BLaER1 treated with 17β-estradiol and CSF1 and Interleukin-3, amounts not matched to agents 10 nM and 100 nM (cell line): Measurements from ENCODE around the gene FAM124A.

ENCODE experiments used
- H3K27ac ChIP-seq, 11 experiments: shearing (Covaris generic); formaldehyde crosslinking; 2 replicates each; pipeline ENCODE4 v1.8.1; 2022
- H3K27me3 ChIP-seq, 11 experiments: shearing (Covaris generic); formaldehyde crosslinking; 2 replicates each; pipeline ENCODE4 v1.8.1; 2022
- H3K36me3 ChIP-seq, 11 experiments: shearing (Covaris generic); formaldehyde crosslinking; 2 replicates each; pipeline ENCODE4 v1.8.1; 2022
- H3K4me1 ChIP-seq, 10 experiments: shearing (Covaris generic); formaldehyde crosslinking; 2 replicates each; pipeline ENCODE4 v1.8.1; 2022
- H3K4me2 ChIP-seq, 11 experiments: shearing (Covaris generic); formaldehyde crosslinking; 2 replicates each; pipeline ENCODE4 v1.8.1; 2022
- H3K4me3 ChIP-seq, 10 experiments: shearing (Covaris generic); formaldehyde crosslinking; 2 replicates each; pipeline ENCODE4 v1.8.1; 2022
- H3K9ac ChIP-seq, 11 experiments: shearing (Covaris generic); formaldehyde crosslinking; 2 replicates each; pipeline ENCODE4 v1.8.1; 2022
- H3K9me3 ChIP-seq, 11 experiments: shearing (Covaris generic); formaldehyde crosslinking; replicated peaks in 1 of 11; 2 replicates each; pipeline ENCODE4 v1.8.1; 2022
- H4K20me1 ChIP-seq, 11 experiments: shearing (Covaris generic); formaldehyde crosslinking; 2 replicates each; pipeline ENCODE4 v1.8.1; 2022
- Cebpa-rat ChIP-seq, 11 experiments: shearing (Covaris generic); IDR thresholded peaks; 2 replicates each; pipeline ENCODE4 v1.8.1; 2022

The FAM124A gene

DNA sequence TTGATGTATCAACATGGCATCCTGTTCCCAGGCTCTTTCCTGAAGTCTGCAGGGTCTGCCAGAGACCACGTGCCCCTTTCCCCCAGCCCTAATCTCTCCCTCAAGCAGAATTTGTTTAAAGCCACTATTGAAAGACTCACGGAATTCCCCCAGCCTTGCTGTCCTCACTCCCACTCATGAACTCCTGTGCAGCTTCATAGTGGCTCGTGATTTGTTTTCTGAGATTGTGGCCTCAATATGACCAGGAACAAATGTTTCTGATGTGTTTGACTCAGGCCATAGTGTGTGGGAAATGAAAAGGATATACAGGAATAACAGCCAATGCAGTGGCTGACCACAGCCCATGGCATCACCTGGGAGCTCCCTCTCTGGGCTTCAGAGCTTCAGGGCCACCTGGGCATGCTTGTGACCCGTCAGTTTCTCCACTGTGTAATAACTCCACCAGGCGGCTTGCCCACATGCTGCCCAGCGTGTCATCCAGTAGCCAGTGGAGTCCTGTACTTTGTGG lies 109.2 kb downstream of the FAM124A start:
- H3K27ac ChIP-seq, result peak overlapping the region in 8 of 11 experiments; percentile 2 to 49 (median 29); a peak in 10 of 22 replicates
- no peaks in the 10 kb centered on the region for H4K20me1 ChIP-seq
- H3K27me3 ChIP-seq, result no peaks in the 10 kb centered on the region; a peak in 1 of 22 replicates
- no peak overlapping the region for H3K4me3 ChIP-seq
- peaks cover 20 to 25% (median 24%) of the 10 kb centered on the region in 10 experiments for H3K4me1 ChIP-seq
- peak overlapping the region; percentile 67 to 88 (median 80) for H3K4me2 ChIP-seq
- no peaks in the 10 kb centered on the region for H3K9me3 ChIP-seq
- TF ChIP-seq Cebpa-rat (IDR thresholded peaks at IDR 0.05), result no peak
- no peak overlapping the region for H3K9ac ChIP-seq
- H3K36me3 ChIP-seq, result no peaks in the 10 kb centered on the region

DNA sequence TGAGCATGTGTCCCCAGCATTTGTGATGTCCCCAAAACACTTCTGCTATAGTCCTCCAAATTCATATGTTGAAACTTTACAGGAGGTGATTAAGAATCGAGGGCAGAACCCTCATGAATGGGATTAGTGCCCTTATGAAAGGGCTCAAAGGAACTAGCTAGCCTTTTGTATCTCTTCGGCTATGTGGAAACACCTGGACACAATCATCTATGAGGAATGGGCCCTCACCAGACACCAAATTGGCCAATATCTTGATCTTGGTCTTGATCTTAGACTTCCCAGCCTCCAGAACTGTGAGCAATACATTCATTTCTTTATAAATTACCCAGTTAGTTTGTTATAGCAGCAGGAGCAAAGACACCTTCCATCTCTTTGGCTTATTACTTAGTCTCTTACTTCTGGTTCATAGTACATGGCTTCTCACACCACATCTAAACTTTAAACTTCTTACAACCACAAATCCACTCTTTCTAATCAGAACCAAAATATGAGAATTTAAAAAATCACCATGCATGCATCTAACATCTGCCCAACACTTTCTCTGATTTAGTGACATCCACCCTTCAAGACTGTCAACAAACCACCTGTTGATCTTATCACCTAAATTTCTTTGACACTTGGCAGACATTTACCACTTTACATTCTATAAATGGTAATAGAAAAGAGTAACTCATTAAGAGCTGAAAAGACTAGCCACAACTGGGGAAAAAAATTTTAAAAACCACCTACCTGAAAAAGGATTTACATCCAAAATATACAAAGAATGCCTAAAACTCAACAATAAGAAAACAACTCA lies 110.6 kb downstream of the FAM124A start:
- Histone ChIP-seq H3K36me3 (no peaks in the 10 kb centered on the region), H4K20me1 (no peaks in the 10 kb centered on the region), H3K9me3 (no peaks in the 10 kb centered on the region), H3K27ac (no peak overlapping the region), H3K27me3 (no peaks in the 10 kb centered on the region; a peak in 1 of 22 replicates), H3K4me1 (peaks cover 20 to 25% (median 24%) of the 10 kb centered on the region in 10 experiments), H3K4me3 (no peak overlapping the region), H3K4me2 (no peak overlapping the region), H3K9ac (no peak overlapping the region)
- TF ChIP-seq Cebpa-rat (IDR thresholded peaks at IDR 0.05), result no peak

- H3K27ac ChIP-seq, result no peak overlapping the region
- H3K4me2 ChIP-seq, result no peak overlapping the region
- TF ChIP-seq Cebpa-rat (IDR thresholded peaks at IDR 0.05), result no peak
- H3K4me1 ChIP-seq, result peaks cover 20 to 25% (median 24%) of the 10 kb centered on the region in 10 experiments
- H3K9ac ChIP-seq, result no peak overlapping the region
- H3K4me3 ChIP-seq, result no peak overlapping the region
- no peaks in the 10 kb centered on the region; a peak in 1 of 22 replicates for H3K27me3 ChIP-seq
- H3K36me3 ChIP-seq, result no peaks in the 10 kb centered on the region
- H4K20me1 ChIP-seq, result no peaks in the 10 kb centered on the region
- H3K9me3 ChIP-seq, result no peaks in the 10 kb centered on the region
These were observed 111.2 kb downstream of the FAM124A start for GRCh38 chr13:51333421-51333820.

- H3K27ac ChIP-seq, result no peak overlapping the region
- no peak for TF ChIP-seq Cebpa-rat (IDR thresholded peaks at IDR 0.05)
- H3K27me3 ChIP-seq, result no peaks in the 10 kb centered on the region
- no peaks in the 10 kb centered on the region for H3K9me3 ChIP-seq
- no peak overlapping the region for H3K4me2 ChIP-seq
- no peaks in the 10 kb centered on the region for H3K36me3 ChIP-seq
- H3K4me3 ChIP-seq, result no peak overlapping the region
- no peaks in the 10 kb centered on the region for H4K20me1 ChIP-seq
- H3K9ac ChIP-seq, result no peak overlapping the region
- peaks cover 20 to 25% (median 24%) of the 10 kb centered on the region in 10 experiments for H3K4me1 ChIP-seq
These were observed 111.6 kb downstream of the FAM124A start for GRCh38 chr13:51333826-51334225.
